NCI-H2171 (cell line): ENCODE data around the gene MRPL38.
"Not testable (repeated sequence)": the region's sequence is repeated elsewhere in the genome, so short reads cannot be mapped to it uniquely, and the experiment has no call there.

Source experiments
- DNase-seq: peaks from one replicate; lab custom pipeline; 2025; lab: John Stamatoyannopoulos, UW

The MRPL38 gene

GRCh38 chr17:75896415-75897159 is 8.1 kb downstream of the MRPL38 start, which contains the start of gene TRIM65:
TSS of gene TRIM65 (minus strand) at chr17:75896951. CDS start at chr17:75896937, 14 bp downstream.
- DNase-seq = peak; percentile 70

- no peak for DNase-seq
Observed at GRCh38 chr17:75895370-75896155, 9.1 kb downstream of the MRPL38 start.

- DNase-seq = no peak
Observed at GRCh38 chr17:75894049-75894733, 10.5 kb downstream of the MRPL38 start.

- no peak for DNase-seq
Observed at GRCh38 chr17:75893305-75894048, 11.2 kb downstream of the MRPL38 start.

- no peak for DNase-seq
Observed at GRCh38 chr17:75892556-75893224, 12.0 kb downstream of the MRPL38 start.

DNA sequence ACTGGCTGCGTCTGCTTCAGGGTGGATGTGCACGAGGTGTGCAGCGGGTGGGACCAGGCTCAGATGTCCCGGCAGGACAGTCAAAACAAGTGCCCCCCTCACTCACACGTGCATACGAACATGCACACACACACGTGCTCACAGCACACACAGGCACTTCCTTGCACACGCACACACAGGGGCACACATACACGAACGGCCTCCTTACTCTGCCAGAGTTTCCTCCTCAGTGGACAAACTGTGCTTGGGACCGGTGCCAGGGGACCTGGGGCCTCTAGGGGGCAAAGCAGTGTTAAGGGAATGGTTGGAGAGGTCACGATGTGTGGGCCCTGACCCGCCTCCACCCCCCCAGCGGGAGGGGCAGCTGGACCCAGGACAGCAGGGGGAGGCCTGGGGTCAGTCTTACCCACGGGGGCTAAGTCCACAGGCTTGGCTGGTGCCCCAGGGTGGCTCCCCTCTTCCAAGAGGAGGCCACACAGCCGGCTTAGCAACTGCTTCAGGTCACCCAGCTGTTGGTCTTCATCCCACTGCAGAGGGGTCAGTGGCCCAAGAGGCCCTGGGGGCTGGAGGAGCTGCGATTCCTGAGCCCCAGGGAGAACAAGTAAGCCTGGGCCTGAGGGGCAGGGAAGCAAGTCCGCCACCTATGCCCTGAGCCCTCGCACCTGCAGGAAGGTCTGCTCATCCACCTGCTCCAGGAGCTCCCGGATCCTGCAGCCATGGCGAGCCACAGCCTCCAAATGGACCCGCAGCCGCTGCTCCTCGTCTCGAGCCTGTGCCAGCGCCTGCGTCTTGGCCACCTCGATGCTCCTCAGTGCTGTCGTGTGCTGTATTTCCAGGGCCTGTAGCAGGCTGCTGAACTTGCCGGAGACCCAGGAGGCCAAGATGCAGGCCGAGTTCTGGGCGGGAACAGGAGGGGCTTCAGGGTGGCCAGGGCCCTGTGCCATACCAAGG is 12.8 kb downstream of the MRPL38 start:
- no peak for DNase-seq

GRCh38 chr17:75891022-75891604 is 13.6 kb downstream of the MRPL38 start:
- no peak for DNase-seq

- no peak for DNase-seq
Observed at GRCh38 chr17:75889454-75889853, 15.2 kb downstream of the MRPL38 start.

- DNase-seq = no peak
Observed at GRCh38 chr17:75888484-75888883, 16.2 kb downstream of the MRPL38 start.

GRCh38 chr17:75885860-75886259 is 18.8 kb downstream of the MRPL38 start:
- not testable (repeated sequence) for DNase-seq

- DNase-seq = no peak
Observed at GRCh38 chr17:75885431-75885830, 19.3 kb downstream of the MRPL38 start.

DNA sequence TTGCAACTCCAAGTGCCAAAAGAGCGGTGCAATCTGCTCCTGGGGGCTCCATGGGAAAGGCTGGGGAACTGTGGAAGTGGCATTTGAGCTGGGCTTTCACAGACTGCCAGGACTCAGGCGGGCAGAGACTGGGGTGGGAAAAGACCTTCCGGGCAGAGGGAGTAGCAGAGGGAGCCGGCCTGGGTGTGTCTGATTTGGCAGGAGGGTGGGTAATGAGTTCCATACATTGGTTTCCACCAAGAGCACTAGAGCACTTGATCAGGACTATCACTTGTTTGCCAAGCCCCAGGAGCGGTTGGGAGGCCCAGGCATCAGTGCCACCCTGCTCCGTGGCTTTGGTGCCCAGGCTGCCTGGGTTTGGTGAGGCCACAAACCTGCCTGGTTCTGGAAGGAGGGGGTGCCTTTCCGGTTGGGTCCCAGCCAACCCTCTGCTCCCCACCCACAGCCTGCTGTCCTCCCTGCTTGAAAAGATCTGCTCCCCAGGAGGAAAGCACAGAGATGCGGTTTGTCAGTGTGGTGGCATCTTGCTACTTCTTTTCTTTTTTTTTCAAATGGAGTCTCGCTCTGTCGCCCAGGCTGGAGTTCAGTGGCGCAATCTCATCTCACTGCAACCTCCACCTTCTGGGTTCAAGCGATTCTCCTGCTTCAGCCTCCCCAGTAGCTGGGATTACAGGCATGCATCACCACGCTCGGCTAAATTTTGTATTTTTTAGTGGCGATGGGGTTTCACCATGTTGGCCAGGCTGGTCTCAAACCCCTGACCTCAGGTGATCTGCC is 22.8 kb downstream of the MRPL38 start:
- no peak for DNase-seq

- DNase-seq = no peak
Observed at GRCh38 chr17:75880266-75880665, 24.4 kb downstream of the MRPL38 start.

- DNase-seq = peak; percentile 26
Observed at GRCh38 chr17:75878174-75878998, 26.3 kb downstream of the MRPL38 start, which contains the start of gene TRIM47. TSS of gene TRIM47 (minus strand) at chr17:75878581. CDS start at chr17:75878548, 33 bp downstream.

- peak; percentile 72 for DNase-seq
Observed at GRCh38 chr17:75877752-75878173, 26.9 kb downstream of the MRPL38 start.

DNA sequence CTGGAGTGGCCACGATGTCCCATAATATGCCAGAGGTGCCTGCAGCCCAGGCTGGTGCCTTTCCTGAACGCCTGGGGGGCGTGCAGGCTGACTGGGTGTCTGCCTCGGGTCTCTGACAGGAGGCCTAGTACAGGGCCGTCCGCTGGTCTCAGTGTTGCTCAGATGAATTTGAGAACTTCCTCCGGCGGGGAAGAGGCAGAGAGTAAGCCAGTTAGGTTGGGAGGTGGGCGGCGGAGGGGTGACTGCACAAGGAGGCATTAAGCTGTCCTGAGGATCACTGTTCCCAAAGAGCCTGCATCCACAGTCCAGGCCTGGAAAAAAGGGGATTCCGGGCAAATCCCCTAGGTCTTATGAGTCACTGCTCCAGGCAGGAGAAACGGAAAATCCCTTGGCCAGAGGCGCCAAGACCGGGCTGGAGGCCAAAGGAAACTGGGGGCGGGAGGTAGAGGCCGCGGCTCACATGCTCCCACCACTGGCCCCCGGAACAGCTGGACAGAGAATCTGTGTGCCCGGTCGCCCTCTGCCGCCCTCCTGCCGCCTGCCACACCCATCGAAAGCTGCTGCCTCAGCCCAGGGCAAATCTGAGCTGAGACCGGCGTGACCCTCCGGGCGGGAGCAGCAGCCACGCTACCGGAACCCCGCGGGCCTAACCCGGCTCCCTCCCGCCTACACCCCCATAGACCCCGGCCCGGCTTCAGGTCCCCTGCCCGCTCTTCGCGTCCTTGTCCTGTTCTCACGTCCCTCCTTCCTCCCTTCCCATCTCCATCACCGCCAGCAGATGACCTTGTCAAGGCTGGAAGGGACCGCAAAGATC is 27.5 kb downstream of the MRPL38 start:
- peak; percentile 36 for DNase-seq
